GM19452 (cell line): ENCODE data around the gene ATF6B.
"Not testable (repeated sequence)": the region's sequence is repeated elsewhere in the genome, so short reads cannot be mapped to it uniquely, and the experiment has no call there.

ENCODE experiments used
- ATAC-seq: cut with Tn5 transposase; IDR thresholded peaks from one replicate; pipeline ENCODE4 v1.9.1; 2021; ENCODE audit not compliant: unreplicated experiment

ATF6B gene

DNA sequence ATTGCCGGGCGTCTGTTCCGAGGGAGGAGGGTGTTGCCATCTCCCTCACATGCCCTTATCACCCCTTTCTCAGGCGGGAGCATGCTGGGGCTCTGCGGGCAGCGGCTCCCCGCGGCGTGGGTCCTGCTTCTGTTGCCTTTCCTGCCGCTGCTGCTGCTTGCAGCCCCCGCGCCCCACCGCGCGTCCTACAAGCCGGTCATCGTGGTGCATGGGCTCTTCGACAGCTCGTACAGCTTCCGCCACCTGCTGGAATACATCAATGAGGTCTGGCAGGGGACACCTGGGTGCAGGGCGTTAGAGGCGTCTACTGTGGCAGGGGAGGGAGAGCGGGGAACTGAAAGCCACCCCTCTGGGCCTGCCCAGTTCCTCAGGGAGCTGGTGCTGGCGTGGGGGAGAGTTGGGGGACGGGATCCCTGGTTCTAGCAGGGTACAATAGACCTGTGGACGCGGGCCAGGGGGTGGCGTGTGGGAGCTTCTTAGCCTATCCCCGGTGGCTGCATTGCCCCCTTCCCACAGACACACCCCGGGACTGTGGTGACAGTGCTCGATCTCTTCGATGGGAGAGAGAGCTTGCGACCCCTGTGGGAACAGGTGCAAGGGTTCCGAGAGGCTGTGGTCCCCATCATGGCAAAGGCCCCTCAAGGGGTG is 26.6 kb upstream of the ATF6B start:
- no peak for ATAC-seq

DNA sequence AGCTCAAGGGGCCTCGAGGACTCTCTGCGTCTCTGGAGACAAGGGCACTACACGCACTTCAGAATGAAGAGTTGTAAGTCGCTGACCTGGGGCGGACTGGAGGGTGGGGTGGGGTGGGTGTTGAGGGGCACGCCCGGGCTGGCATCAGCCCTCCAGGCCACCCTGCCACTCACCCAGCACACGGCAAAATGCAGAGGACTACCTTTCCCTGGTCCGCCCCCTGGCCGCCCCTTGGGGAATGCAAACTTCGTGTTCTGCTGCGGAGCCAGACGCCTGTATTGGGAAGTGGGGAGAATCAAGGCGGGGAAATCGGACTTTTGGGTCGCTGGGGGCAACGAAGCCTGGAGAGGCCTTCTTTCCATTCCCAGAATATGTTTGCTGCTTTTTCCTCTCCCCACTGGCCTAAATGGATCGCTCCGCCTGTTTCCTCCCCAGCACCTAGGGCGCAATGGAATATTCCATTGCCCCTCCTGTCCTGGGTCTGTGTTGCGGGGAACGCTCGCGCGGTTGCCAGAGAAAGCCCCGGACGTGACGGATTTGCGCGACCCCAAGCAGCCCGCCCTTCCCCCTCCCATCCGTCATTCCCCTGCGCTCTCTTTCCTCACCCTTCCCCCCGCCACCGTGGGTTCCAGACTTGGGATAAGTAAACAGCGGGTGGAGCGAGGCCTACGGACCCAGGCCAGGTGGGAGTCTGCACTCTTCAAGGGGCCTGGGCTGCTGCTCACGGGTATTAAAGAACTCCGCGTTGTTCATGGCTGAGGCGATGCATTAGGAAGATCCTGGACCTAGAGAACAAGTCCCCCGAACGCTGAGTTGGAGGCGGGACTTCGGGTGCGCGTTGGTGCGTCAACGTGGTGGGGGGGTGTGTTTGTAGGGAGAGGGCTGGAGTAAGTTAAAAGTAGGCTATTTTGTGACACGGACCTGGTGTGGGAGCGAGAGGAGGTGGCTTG is 25.8 kb upstream of the ATF6B start, which contains the start of gene PPT2:
TSS of gene PPT2 (plus strand) at position 578 of the 950 bp plus-strand sequence. CDS start 454 bp downstream, outside the sequence.
- no peak for ATAC-seq

DNA sequence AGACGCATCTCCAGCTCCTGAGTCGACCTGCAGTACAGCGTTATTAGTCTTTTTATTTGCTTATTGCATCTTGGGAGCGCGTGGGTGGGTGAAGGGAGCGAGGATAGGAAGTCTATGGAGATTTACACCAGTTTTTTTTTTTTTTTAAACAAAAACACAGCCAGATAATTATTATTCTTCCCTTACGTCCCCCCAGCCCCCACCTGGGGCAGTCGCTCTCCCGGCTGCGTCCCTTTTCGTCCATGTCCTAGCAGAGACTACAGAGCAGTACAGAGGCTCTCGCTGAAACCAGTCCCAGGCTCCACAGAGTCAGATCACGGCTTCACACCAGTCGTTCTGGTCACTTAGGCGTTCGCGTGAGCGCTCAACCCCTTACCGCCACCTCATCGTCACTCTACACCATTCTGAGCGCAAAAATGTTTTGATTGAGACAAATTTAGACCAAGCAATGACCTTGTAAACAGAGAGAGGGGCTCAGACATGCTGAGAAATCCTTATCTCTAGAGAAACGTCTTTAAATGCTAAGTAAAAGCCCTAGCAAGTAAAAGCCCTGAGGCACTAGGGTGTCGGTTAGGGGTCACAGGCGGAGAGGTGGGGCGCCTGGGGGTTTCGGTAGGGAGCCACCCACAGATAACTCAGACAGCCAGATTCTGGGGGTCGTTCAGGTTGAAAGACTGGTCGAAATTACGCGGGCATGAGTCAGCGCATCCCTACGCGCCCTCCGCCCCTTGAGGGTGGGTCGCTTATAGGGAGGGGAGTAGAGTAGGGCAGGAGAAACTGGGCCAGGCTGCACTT is 24.9 kb upstream of the ATF6B start:
- ATAC-seq: no peak

DNA sequence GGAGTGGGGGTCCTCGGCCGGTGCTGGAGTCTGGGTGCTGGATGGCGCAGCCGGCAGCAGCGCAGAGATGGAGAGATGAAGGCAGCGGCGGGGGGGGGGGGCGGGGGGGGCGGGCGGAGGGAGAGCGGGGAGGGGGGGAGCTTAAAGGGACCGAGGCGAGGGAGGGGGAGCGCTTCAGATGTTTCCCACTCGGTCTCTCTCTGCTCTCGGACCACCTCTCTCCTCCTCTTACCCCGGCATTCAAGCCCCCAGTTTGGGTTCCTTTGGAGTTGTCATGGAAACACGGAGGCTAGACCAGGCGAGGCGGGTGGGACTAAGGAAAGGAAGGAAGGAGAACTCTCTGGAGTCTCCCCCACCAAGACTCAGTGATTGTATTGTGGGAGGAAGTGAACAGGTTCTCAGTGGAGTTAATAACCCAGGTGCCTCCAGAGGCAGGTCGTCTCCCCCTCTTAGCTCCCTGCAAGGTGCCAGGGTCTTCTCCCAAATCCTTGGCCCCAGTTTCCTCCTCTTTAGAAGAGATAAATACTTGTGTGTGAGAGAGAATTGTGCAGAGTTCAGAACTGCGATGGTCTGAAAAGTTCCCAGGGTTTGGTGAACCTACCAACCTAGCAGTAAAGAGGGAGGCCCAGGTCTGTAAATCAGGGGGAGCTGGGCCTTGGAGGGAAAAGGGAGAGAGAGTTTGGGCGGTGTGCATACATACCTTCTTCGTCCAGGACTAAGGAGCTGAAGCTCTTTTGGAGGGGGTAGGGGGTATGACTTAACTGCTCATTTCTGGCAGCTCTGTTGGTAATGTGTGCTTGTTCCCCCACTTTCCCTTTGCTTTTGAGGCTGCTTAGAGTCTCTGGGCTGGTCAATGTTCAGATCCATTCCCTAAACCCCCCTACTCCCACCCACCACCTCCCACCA is 24.1 kb upstream of the ATF6B start, which contains the start of gene PRRT1:
TSS of gene PRRT1 (minus strand) at position 77 of the 906 bp plus-strand sequence. CDS start 112 bp downstream, outside the sequence.
- no peak for ATAC-seq

DNA sequence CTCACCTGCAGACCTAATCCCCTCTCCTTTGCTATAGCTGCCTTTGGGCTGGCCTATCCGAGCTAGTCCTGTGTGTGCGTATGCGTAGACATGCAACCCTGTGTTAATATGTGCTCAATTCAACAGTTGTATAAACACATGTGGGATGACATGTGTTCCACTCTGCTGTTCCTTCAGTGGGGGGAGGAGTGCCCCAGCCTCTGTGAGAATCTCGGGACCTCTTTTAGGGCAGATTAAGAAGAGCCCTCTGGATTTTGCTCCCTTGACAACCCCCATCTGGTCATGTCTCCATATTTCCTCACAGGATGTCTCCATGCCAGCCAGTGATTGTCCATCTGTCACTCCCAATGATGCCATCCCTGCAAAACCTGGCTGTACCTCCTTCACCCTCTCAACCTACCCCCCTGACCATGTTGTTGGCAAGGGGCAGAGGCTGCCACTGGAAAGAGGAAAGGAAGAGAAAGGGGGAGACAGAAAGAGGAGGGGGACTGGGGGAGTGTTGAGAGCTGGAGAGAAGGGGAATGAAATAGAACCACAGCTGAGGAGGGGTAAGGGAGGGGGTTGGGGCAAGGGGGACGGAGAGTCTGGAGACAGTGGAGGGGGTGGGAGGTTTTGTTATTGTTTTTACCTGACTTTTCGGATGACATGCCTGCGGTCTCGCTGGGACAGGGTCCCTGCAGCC is 23.3 kb upstream of the ATF6B start:
- ATAC-seq: no peak

DNA sequence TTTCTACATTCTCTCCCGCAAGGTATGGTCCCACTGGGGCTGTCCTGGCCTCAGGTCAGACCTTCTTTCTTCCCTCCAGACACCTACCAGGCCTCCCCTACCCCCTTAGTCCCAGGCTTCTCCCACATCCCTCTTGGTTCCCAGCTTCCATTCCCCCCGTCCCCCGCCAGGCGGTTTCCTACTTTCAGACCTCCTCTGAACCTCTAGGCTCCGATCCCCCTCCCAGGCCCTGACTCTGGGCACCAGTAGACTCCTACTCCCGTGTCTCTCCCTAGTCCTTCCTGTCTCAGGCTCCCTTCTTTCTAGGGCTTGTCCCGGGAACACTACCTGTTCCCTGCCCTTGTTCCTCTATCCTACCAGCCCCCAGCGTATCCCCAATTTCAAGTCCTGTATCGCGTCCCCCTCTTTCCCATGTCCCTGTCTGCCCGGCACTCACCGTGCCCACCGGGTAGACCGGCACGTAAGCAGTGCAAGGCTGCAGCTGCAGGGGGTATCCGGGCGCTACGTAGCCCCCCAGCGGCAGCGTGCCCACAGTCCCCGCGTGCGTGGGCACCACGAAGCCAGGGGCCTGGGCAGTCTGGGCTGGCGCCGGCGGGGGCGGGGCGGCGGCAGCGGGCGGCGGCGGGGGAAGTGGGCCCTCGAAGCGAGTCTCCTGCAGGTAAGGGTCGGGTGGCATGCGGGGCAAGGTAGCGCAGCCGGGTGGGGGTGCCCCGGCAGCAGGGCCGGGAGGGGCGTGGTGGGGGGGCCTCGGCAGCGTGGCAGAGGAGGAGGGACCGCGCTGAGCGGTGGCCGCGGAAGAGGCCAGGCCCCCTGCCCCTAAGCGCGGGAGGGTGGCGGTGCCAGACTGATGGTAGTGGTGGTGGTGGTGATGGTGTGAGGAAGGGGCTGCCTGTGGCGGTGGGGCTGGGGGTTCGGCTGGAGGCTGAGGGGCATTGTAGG is 22.2 kb upstream of the ATF6B start:
- no peak for ATAC-seq

DNA sequence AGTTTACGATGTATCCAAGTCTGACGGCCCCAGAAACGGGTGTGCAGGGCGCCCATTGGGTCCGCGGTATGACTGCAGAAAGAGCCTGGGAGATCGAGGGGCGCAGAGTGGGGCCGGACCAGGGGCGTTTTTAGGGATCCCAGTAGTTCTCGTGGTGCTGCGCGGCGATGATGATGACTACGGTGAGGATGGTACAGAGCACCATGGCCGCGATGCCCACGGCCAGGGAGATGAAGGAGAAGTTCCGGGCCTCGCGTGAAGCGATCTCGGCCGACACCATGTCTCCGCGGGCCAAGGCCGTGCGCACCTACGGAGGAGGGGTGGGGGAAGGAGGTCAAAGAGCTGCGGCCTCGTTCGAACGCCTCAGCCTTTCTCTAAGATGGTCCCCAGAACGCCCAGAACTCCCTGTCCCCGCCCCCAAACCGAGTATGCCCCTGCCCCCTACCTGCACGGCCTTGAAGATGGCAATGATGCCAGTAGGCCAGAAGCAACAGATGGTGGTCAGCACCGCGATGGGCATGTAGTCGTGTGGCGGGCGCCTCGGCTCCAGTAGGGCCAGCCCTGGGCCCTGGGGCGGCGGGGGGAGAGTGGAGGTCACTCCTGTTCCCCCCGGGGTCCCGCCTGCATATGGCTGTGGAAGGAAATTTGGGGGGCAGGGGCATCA is 21.2 kb upstream of the ATF6B start:
- ATAC-seq: no peak

DNA sequence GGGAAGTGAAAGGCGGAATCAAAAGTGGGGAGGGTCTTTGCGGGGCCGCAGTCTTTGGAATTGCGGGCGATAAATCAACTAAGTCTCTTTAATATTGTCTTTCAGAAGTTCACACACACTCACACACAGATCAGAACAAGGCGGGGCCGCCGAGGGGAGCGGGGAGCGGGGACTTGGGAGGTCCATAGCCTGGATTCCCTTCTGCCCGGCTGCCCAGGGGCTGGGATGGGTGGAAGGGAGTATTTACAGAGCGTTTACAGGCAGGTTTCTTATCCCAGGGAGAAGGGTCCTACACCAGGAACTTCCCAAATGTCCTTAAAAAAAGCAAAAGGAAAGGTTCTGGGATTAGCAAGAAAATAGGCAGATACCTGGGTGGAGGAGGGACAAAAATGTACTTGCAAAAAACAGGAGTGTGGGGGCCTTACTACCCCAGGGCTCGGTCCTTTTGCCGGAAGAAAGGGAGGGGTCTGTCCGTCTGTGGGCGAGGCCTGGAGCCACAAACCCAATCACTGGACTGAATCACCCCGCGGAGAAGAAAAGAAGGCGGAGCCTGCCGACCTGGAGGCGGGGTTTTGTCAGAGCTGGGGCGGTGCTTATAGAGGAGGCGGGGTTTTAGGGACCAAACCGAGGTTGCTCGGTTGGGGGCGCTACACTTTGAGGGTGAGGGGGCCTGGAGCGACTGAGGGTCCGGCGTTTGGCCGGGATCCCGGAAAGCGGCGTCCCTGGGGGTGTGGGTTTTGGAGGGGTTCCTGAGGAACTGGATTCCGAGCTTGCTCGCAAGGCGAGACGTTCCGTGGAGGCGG is 20.4 kb upstream of the ATF6B start:
- no peak for ATAC-seq

DNA sequence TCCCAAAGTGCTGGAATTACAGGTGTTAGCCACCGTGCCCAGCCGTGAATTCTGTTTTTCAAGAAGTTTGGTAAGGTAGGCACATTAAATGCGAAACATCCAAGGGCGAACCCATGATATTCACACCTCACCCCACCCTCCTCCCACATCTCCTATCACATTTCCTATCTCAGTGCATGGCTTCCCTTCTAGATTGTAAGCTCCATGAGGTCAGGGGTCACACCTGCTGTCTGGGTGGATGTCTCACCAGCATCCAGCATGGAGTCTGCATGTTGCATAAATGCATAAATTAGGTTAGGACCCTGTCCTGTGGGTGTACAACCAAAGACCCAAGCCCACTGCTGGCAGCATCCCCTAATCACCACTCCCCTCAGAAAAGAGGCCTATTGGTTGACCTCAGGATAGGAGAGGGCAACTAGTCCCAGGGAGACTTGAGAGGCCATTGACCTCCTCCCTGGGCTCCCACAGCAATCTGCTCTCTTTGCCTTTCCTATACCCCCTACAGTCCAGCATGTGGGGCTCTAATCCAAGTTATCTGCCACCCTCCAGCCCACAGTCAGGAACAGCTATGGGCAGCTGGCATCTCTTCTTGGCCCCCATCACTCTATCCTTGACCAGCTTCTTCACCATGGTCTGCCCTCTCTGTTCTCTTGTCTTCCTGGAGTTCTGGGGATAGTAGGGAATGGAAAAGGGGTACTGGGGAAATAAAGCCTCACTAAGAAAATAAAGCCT is 19.5 kb upstream of the ATF6B start:
- no peak for ATAC-seq

DNA sequence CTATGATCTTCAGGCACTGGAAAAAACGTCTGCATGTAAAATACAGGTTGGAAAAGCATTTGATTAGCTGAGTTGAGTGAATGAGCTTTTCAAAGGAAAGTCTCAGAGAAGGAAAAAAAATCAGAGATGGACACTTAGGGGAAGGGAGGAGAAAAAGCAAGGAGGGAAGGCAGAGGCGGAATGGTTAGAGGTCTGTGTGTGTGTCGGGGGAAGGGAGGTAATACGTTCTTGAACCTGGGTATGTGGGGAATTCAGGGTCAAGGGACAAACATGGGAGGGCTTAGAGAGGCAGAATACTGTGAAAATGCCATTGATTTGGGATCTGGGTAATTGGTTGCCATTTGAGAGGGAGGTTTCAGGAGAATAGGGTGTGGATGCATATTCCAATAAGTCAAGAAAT is 18.6 kb upstream of the ATF6B start:
- ATAC-seq: no peak

DNA sequence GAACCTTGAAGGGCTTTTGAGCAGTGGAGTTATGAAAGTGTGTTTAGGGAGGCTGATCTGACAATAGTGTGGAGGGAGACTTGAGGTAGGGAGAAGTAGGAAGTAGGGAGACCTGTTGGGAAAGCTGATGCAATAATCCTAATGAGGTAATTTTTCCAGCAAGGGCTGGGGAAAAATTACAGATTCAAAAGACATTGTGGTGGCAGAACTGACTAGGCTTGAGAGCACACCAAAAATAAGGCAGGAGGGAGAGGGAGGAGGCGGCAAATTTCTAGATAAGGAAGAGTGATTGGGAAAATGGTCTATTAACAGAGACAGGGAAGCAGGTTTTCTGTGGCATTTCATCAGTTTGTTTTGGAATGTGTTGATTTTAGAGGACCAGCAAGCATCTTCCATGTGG is 18.2 kb upstream of the ATF6B start:
- ATAC-seq: no peak

DNA sequence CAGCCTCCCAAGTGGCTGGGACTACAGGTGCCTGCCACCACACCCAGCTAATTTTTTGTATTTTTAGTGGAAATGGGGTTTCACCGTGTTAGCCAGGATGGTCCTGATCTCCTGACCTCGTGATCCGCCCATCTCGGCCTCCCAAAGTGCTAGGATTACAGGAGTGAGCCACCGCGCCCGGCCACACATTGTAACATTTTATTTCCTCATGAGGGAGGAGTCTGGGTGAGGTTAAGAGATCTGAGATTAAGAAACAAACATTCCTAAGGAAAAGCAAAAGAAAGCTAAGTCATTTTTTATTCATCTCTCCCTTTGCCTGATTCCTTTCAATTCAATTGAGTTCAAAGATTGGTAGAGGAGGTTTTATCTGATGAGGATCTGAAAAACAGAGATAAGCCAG is 16.2 kb upstream of the ATF6B start:
- not testable (repeated sequence) for ATAC-seq

DNA sequence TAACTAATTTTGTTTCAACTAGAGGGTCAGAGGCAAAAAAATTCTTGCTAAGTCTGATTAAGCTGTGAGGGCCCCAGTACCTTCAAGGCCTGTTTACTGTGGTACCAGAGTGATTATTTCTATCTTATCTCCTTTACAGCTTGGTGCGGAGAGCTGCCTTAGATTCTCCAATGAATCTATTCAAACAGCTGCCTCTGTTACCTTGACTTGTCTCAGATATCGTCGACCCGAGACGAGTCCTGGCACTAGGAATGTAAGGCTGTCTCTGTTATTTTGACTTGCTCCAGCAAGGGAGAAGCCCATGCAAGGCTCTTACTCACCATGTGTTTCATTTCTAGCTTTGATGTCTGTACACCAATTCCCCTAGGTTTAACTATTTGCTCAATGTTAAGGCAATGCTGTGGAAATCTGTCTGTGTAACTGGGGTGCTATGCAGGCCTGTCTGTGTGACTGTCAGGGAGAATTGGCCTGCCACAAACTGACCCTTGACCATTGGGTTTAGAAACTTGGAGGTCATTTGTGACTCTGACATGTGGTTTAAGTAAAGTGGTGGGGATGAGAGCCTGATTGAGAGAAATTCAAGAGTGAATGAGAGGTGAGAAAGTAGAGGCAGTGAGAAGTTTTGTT is 12.5 kb upstream of the ATF6B start:
- no peak for ATAC-seq

DNA sequence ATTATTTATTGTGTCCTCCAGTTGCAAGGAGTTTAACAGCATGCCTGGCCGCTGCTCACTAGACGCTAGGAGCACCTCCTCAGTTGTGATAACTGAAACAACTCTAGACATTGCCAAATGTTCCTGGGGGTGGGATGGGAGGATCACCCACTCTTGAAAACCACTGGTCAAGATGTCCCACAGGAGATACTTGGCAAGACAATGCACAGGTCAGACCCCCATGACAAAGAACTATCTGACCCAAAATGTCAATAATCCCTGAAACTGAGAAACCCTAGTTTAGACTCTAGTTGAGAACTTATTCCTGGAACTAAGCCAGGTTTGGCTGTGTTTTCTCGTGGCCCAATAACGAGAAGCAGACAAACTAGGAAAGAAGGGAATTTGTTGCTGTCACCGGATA is 11.5 kb upstream of the ATF6B start:
- no peak for ATAC-seq

DNA sequence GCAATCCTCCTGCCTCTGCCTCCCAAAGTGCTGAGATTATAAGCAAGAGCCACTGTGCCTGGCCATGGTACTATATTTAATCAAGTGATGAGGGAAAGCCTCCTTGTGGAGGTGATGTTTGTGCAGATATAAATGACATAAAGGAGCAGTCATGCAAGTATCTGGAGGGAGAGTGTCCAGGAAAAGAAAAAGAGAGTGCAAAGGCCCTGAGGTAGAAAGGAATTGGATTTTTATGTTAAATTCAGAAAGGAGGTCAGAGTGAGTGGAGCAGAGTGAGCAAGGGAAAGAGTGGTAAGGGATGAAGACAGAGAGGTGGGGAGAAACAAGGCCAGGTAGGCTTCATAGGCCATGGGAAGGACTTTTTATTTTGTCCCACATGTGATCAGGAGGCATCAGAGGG is 9.4 kb upstream of the ATF6B start:
- no peak for ATAC-seq

DNA sequence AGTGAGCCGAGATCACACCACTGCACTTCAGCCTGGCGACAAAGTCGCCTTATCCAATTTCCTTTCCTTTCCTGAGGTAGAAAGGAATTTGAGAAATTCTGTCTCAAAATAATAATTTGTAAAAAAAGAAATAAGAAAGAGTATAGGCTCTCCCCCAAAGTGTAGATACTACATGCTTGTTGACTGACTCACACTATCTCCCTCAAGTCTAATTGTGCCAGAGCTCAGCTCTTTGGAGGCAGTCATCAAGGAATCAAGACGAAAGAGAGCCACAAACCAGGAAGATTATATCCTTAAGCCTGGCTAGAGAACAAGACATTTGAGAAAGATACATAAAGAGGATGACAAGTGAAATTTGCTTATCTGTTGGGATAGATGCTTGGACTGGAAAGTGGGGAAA is 5.7 kb upstream of the ATF6B start:
- ATAC-seq: no peak
